Islet of Langerhans (tissue), 1 donor: ENCODE results near the gene TMEM175.

Source experiments
- FAIRE-seq: peaks from one replicate; lab custom pipeline; 2011; peaks lifted over from hg19 to GRCh38; lab: Jason Lieb, UNC

The TMEM175 gene

DNA sequence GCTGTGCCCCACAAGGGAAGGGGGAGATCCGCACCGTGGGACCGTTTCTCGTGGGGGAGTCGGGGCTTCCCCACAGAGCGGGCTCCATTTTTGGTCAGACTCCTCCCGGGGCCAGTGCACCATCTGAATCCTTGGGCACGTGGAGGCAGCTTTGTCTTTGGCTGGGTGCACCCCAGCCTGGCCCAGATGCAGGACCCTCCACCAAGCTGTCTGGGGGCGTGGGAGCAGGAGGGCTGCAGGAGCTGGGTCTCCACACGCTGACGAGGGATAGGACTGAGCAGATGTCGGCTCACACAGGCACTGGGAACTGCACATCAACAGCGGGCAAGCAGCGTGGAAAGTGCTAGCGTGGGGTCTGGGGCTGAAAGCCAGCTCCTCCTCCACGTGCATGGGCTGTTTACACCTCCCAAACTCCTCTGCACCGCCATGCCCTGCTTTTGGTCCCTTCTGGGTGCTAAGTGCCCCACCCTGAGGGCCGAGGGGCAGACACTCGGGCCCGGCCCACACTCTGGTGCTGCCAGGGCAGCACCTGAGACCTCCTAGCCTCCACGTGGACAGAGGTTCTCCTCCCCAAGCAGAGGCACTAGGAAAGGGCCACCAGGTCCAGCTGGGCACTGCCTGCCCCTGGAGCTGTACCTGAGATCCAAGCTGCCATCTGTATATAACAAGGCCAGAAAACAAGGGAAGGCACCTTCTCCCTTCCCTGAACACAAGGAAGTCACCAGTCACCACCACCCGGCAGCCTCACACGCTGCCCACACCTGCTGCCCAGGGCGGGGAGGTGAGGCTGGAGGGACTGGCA lies 27.3 kb downstream of the TMEM175 start:
- no peak for FAIRE-seq

DNA sequence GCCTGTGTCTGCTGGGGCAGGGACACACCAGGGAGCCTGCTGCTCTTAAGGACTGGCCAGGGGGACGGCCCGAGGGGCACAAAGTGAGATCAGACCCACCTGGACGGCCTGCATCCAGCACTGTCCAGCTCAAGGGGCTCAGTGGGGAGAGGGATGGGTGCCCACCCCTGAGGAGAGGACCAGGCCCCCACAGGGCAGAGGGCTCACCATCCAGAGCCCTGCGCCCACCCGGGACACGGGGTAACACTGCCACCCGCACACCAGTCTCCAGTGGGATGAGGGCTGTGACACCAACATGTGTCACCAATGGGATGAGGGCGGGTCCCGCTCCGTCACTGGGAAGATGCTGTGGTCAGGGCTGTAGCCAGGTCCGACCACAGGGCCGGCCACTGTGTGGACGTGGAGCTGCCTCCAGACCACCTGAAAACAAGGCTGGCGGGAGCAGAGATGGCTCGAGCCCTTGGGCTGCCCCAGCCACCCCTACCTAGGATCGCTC lies 27.9 kb downstream of the TMEM175 start:
- FAIRE-seq: no peak

DNA sequence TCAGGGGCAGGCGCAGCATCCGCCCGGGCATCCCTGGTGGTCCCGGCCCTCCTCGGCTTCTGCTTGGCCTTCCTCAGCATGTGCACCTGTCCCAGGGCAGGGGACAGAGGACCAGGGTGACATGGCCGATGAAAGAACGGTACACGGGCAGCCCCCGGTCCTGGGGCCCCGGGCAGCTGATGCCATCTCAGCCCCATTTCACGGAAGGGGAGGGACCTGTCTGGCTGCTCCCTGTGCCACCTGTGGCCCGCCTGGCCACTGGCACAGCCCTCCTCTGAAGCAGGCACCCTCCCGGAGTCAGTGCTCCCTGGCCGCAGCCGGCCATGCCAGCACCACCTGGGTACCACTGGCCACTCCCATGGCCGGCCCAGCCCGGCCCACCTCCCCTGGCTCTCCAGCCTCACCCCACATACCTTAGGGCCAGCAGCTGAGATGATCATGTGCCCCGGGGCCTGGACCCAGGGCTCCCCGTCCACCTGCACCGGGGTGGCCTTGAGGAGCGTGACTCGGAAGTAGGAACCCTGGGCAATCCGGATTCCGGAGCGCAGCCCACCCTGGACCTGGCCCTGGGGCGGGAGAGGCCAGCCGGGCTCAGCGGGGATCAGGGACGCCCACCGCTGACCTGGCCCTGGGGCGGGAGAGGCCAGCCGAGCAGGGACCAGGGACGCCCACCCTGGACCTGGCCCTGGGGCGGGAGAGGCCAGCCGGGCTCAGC lies 28.5 kb downstream of the TMEM175 start:
- no peak for FAIRE-seq

DNA sequence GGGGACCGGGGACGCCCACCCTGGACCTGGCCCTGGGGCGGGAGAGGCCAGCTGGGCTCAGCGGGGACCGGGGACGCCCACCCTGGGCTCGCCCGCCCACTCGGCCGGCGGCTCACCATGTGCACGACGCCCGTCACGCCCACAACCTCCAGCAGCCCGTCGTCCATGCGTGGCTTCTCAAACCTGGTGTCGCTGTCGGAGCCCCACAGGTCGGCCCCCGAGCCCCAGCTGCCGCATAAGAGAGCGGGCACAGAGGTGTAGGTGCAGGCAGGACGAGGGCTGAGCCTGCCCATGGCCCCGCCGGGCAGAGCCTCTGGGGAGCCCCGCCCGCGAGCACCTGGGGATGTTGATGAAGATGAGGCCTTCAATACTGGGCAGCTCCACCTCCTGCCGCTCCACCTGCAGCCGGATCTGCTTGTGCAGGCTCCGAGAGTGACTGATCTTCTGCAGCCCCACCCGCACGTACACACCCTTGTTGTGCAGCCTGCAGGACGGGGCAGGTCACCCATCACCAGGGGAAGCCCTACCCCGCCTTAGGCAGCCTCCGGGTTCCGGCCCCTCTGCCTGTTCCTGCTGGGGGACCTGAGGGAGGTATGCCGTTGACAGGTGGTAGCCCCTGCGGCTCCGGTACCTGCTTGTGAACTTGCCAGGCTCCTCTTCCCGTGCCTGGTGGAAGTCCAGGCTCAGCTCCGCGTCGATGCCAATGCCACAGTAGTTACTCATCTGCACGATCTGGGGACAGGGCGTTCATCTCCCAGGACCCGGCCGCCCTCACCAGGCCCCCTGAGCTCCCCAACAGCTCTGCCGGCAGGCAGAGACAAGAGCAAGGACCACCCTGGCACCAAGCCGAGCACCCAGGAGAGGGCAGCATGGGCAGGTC lies 29.3 kb downstream of the TMEM175 start:
- no peak for FAIRE-seq

DNA sequence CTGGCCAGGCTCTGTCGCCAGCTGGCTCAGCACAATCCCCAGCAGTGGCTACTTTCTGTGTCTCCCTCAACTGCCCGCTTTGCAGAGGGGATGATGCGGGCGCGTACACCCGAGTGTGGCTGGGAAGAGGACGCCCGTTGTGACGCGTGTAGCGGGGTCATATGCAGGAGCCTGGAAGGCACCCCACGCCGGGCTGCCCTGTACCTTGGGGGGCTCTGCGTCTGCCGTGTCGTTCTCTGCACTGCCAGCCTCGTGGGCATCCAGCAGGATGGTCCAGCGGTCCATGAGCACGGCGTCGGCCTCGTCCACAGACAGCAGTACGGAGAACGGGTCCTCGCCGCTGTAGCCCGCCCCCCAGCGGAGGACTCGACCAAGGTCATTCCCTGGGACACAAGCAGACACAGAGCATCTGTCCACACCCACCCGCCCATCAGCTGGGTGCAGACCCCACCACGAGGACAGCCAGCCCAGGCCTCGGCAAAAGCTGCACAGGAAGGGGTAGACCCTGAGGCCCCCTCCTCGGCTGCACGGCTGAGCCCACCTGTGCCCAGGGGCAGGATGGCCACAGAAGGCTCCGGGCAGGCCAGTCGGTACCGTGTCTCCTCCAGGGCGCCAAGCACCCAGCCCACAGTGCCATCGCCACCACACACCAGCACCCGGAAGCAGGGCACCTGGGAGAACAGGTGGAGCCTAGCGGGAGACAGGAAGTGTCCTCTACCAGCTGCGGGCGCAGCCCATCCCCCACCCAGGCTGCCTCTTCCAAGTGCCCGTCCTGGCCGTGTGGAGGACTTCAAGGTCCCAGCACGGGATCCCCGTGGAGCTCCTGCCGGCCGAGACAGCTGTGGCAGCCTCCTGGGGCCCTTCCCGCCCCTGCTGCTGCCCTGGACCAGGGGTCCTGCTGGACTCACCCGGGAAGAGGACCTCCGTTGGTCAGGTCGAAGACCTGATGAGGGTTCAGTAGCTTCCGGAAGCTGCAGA lies 30.3 kb downstream of the TMEM175 start:
- no peak for FAIRE-seq

DNA sequence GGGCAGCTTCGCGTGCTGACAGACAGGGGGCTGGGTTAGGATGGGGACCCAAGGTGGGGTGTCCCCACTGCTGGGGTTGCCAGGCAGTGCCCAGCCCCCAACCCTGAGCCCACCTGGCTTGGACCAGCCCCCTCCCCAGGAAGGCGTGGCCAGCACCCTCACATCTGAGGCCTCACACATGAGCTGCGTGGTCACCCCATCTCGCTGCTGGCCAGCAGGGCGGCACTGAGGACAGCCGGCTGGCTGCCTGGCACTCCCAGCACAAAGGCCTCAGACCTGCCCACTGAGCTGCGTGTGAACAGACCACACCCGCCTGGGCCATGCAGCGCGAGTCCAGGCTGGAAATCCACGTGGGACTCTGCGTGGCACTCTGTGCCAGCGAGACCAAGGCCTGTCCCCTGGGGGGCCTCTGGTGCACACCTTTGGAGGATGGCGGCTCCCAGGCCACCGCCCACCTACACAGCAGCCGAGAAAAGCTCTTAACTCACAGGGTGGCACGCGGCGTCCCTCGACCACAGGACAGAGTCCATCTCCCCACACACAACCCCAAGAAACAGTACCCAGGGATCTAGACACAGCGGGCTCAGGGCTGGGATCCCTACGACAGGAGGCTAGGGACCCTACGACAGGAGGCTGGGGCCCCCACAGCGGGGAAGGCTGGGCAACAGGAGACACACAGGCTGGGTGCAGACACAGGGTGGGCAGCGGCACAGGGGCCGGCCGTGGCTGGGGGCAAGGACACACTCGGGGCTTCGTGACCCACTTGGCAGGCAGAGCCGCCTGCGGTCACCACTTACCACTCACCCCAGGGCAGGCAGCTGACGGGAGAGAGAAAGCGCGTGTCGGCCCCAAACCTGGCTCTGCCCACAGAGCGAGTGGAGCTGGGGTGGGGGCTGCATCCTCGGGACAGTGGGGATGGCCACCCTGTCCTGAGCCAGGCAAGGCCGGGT lies 31.3 kb downstream of the TMEM175 start:
- no peak for FAIRE-seq

DNA sequence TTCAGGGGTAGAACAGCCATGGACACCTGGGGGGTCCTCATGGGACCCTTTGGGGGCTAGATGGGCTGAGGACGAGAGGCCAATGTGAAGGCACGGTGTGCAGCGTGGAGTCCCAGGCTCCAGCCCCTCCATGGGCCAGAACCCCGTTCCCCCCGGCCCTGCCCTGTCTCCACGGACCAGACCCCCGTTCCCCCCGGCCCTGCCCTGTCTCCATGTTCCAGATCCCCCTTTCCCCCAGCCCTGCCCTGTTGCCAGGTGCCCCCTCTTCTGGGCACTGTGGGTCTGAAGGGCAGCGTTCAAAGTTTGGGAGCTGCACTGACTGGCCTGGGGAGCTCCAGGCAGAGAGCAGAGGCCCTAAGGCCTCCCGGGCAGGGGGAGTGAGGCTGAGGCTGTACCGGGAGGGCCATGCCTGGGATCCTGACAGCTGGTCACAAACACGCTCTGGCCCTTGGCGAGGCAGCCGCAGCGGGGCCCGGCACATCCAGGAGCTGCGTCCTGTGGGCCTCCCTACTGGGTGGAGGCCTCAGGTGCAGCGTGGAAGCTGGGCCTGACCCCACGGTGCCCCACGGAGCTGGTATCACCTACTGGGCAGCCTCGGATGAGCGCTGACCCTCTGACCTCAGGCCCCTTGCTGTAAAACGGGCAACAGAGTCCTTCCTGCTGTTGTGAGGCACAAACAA lies 32.2 kb downstream of the TMEM175 start:
- FAIRE-seq: no peak

DNA sequence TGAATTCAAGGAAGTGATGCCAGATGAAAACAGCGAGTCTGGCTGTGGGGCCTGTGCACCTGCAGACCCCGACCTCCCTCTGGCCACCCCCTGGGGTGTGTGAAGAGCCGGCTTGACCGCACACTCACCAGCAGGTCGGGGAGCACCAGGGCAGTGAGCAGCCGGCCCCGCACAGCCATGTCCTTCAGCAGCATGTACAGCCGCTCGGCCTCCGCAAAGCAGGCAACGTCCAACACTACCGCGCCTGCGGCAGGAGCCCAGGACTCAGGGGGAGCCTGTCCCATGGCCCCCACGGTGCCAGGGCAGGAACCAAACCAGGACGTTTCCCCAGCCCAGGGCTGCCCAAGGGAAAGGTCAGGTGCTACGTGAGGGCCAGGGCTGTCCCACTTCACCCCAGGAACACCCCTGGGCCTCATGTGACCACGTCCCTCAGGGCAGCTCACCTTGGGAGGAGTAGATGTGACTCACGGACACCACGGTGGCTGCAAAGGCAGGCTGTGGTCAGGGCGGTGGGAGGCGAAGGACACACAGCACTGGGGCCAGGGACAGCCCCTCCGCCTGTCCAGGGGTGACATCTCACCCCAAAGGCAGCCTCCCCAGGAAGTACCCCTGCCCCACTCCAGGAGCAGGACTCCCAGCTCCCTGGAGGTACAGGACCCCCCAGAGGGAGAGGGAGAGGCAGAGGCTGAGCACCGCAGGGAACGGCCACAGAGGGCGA lies 32.9 kb downstream of the TMEM175 start:
- FAIRE-seq: no peak

DNA sequence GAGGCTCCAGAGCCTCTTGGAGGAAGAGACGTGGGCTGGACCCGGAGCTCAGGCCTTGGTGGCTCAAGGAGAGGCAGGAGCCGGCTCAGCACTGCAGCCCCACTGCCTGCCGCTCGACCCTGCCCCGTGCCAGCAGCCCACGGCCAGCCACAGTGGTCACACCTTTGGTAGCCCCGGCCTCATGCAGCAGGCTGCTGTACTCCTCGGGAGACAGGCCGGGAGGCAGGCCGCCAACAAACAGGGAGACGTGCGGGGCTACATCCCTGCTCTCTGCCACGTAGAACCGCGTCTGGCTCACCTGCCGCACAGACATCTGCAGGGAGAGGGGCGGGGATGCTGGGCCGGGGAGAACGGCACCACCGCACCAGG lies 33.5 kb downstream of the TMEM175 start:
- no peak for FAIRE-seq

DNA sequence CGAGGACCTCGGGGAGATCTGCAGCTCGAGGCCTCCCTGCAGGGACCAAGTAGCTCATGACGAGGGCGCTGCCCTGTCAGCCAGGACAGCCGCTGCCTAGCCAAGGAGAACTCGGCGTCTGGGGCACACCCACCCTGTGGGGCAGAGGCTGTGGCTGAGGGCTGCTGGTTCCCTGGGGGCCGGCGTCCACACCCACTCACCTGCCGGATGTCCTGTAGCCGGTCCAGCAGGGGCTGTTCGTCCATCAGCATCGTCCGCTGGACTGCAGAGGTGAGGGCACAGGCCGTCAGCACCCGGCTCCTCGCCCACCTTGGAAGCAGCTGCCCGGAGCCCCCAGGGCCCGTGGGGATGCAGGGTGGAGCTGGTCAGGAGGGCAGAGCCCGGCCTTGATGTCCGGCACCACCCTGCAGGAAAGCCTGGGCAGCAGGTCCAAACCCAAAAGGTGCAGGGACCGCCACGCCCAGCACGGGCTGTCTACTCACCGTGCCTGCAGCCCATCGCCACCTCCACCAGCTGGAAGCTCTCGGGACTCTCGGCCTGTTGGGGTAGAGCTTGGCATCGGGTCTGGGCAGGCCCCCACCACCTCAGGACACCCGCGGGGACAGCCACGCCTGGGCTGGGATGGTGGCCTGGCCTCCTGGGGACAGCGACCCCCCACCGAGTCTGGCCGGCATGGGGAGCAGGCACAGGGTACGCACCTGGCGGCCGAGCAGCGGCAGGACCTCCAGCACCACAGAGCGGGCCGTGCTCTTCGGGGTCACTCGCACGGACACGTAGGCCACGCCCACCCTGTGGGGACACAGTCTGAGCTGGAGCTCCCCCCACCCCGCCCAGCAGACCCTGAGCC lies 34.2 kb downstream of the TMEM175 start:
- no peak for FAIRE-seq

DNA sequence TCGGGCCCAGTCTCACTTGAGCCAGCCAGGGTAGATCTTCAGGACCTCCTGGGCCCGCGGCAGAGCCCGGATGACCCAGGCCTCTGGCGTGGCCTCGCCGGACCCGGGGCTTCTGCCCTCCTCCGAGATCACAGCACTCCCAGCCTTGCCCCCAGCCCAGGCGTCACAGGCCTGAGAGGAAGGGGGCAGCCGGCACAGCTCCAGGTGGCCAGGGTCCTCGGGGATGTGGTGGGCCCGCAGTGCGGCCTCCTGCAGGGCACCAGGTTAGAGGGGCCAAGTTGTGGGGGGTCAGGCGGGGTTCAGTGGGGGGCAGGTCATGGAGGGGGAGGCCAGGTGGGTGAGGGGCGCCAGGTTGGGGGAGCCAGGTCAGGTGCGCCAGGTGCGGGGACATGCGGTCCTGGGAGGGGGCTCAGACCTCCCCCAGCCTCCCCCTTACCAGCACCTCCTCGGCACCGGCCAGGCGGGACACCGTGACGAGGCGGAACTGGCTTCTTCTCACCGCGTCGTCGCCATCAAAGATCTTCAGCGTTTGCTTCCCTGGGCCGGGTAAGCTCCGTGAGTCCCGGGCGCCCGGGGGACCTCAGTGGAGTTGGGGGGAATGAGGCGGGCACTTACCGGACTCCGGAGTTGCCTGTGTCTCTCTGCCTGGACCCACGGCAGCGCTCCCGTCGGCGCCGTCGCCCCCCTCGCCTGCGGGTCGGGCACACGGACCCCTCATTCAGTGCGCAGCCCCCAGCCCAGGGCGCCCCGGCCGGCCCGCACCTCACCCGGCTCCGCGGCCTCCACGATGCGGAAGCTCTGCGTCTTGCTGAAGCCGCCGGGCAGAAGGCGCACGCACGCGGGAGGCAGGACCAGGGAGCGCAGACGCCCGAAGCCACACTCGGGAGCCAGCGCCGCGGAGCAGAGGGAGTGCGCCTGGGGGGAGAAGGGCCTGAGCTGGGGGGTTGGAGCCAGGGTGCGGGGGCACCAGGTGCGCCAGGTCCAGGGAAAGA lies 35.1 kb downstream of the TMEM175 start:
- no peak for FAIRE-seq

DNA sequence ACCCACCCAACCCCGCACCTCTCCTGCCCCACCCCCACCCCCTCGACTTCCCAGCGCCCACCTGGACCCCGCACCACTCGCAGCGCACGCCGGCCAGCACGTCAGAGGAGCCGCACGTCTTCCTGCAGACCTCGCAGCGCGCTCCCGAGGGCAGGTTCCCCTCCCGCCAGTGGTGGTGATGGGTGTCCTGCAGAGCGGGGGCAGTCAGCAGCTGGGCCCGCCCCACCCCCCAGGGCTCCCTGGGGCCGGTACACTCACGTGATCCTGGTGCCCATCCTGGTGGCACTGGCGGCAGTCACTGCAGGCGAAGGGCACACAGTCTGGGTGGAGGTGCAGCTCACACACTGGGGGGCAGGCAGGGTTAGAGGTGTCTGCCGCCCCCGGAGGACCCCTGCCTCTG lies 36.0 kb downstream of the TMEM175 start:
- no peak for FAIRE-seq

DNA sequence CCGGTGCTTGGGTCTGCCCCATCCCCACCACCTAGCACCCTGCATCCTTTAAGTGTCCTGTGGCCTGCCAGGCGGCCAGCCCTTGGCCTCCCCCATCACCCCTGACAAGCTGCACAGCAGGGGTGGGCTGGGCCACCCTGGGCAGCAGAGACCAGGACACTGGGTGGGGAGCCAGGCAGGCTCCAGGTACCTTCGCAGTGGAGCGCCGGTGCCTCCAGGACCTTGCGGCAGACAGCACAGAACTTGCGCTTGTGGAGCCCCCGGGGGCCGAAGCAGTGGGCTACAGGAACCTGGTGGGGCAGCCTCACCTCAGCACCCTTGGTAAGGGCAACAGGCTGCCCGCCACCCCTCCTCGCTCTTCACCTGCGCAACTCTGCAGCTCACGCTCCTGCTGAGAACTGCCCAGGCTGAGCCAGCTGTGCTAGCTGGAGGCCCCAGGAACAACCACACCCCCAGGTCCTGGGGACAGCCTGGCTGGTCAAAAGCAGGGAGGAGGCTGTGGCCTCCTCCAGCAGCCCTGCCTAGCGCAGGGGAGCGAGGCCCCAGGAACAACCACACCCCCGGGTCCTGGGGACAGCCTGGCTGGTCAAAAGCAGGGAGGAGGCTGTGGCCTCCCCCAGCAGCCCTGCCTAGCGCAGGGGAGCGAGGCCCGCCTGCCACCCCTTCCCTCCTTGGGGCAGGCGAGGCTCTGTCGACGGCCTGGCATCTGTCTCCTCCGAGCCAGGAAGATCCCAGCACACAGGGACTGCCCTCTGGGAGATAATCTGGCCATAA lies 36.5 kb downstream of the TMEM175 start:
- no peak for FAIRE-seq

DNA sequence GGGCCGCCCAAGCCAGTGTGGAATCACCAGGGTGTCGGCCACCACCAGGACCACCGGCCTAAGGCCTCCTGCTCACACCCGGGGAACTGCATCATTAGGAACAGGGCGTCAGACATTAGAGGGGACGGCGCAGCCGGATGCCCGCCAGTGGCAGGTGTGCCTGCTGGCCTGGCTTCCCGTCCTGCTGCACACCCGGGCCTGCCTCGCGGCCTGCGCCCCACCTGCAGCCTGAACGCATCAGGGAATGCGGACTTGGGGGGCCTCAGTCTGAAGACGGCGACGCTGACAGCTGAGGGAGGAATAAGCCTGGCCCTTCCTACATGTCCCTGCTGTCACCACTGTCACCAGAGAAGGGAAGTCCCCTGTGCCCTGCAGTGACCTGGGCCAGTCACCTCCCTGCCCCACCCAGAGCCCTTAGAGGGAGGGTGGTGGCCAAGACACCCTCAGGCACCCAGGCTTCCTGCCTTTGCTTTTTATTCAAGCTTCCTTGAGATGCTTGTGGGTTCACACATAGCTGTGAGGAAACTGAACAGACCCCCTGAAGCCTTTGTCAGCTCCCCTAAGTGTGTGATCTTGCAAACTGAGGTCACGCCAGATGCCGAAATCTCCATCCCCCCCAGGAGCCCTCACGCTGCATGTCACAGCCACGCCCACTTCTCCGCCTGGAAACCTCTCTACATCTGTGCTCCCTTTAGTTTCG lies 37.9 kb downstream of the TMEM175 start:
- no peak for FAIRE-seq

DNA sequence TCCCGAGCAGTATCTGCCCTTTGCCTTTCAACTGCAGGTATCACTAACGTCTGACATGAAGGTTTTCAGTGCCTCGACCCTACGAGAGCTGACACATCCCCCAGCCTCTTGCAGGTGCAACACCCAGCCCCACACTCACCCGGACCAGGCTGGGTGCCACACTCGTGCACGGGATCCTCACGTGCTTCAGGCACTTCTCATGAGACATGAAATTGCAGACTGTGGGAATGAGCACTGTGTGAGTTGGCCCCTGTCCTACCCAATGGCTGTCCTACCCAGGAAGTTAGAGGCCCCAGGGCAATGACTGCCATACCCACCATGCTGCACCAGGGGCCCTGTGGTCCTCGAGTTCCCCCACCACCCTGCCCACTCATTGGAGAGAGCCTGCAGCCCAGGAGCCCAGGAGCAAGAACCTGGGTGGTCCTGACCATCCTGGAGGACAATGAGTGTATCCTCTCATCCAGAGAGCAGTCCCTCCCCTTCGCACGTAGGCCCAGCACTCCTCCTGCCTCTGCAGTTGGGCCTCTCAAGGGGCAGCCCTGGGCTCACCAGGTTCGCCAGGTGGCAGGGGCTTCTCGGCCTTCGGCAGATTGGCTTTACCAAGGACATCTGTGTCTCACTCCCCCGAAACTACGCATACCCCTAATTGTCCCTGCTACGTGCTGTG lies 38.7 kb downstream of the TMEM175 start:
- FAIRE-seq: no peak
